ENCODE measurements around the gene GAB4. TPM values are rescaled to one million over a fixed set of nuclear protein-coding genes. Genes with fewer than 3 reads are reported as not detected.

Gene GAB4
- total and polyA plus RNA-seq, 2 of the 13 experiments (the other 11 are each of a cell fraction or from before 2014, with no cell fraction given) = not detected

- no peaks in the 10 kb centered on the region for H3K9me3 ChIP-seq (ENCODE audit: low read length)
- ATAC-seq (no peak), DNase-seq (ENCODE audit: low spot score) (no peak), FAIRE-seq (no peak)
- no peaks in the 10 kb centered on the region for H3K36me3 ChIP-seq (replicated peaks in 1 of 2; ENCODE audit: control insufficient read depth in 1 of 2, insufficient read depth in 2 of 2, low read length in 2 of 2)
- H2AFZ ChIP-seq (ENCODE audit: low read length) = no peak overlapping the region
- ChIA-PET POLR2A (no interaction called here), CTCF (ENCODE audit: low intra/inter-chr PET ratio, low total read pairs) (no interaction called here)
- no peaks in the 10 kb centered on the region for H3K4me1 ChIP-seq (ENCODE audit: insufficient read depth, low read length)
- in situ Hi-C loops (cut with HindIII; ENCODE audit: extremely low pct_ligation_motif_present, low pct_unique_long_range_greater_than_20kb) (no loop called here), intact Hi-C loops (cut with micrococcal nuclease; ENCODE audit: unreplicated experiment) (no loop called here)
- H3K79me2 ChIP-seq (ENCODE audit: insufficient read depth, low read length) = no peaks in the 10 kb centered on the region
- 3% methylated on average over 4 of the region's 7 CpGs for WGBS (ENCODE audit: low lambda C conversion rate)
- no peaks in the 10 kb centered on the region for H4K20me1 ChIP-seq (ENCODE audit: insufficient read depth, low read length)
- TF ChIP-seq ZFP62 (CRISPR knock-in tag; IDR thresholded peaks at IDR 0.05) (no peak), NCOA2 (CRISPR knock-in tag; IDR thresholded peaks at IDR 0.05) (no peak), CREB3 (CRISPR knock-in tag; IDR thresholded peaks at IDR 0.05) (no peak)
- no peak overlapping the region for H3K4me3 ChIP-seq (replicated peaks in 1 of 3; ENCODE audit: insufficient read depth in 1 of 3, low read depth in 2 of 3, low read length in 3 of 3)
- no peak overlapping the region for H3K9ac ChIP-seq (ENCODE audit: insufficient read depth, low read depth, low read length)
- H3K27ac ChIP-seq (ENCODE audit: extremely low read length, insufficient read depth, low read length) = no peak overlapping the region
- BruUV-seq (replicated peaks) = no TSS peak
- H3K4me2 ChIP-seq (ENCODE audit: low read depth, low read length) = no peak overlapping the region
- H3K27me3 ChIP-seq (ENCODE audit: control insufficient read depth in 1 of 2, insufficient read depth in 2 of 2, low read length in 2 of 2) = 0 out of 5 replicates have a peak, but pooled peaks cover 1 to 9% of the 10 kb centered on the region in 2 experiments
These were observed 50.2 kb downstream of the GAB4 start for GRCh38 chr22:16957781-16958180.

DNA sequence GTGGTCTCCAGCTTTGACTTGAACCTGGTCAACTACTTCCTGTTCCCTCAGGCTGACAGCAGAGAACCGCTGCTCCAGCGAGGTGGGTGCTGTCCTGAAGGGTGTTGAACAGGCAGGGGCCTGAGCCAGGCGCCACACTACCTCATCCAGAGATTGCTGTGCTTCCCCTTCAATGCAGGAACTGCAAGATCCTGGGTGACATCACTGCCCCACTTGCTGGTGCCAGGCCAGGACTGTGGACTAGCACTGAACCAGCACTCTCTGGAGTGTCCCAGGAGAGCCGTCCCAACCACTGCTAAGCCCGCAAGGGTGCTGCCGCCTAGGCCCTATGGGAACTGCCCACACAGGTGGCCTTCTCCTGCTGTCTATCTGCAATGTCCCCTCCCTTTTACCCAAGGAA lies 51.7 kb downstream of the GAB4 start:
- WGBS (ENCODE audit: low lambda C conversion rate) = no CpG with 5 or more reads among the region's 6 CpGs
- Histone ChIP-seq H2AFZ (ENCODE audit: low read length) (no peak overlapping the region), H3K9ac (ENCODE audit: insufficient read depth, low read depth, low read length) (no peak overlapping the region), H3K4me2 (ENCODE audit: low read depth, low read length) (no peak overlapping the region), H3K4me1 (ENCODE audit: insufficient read depth, low read length) (no peaks in the 10 kb centered on the region), H3K79me2 (ENCODE audit: insufficient read depth, low read length) (no peaks in the 10 kb centered on the region), H3K27me3 (ENCODE audit: control insufficient read depth in 1 of 2, insufficient read depth in 2 of 2, low read length in 2 of 2) (0 out of 5 replicates have a peak, but pooled peaks cover 0 to 1% of the 10 kb centered on the region in 2 experiments), H3K9me3 (ENCODE audit: low read length) (no peaks in the 10 kb centered on the region), H3K4me3 (replicated peaks in 1 of 3; ENCODE audit: insufficient read depth in 1 of 3, low read depth in 2 of 3, low read length in 3 of 3) (no peak overlapping the region), H3K36me3 (replicated peaks in 1 of 2; ENCODE audit: control insufficient read depth in 1 of 2, insufficient read depth in 2 of 2, low read length in 2 of 2) (no peaks in the 10 kb centered on the region), H3K27ac (ENCODE audit: extremely low read length, insufficient read depth, low read length) (no peak overlapping the region), H4K20me1 (ENCODE audit: insufficient read depth, low read length) (no peaks in the 10 kb centered on the region)
- no peak for FAIRE-seq
- no peak for DNase-seq (ENCODE audit: low spot score)
- in situ Hi-C loops (cut with HindIII; ENCODE audit: extremely low pct_ligation_motif_present, low pct_unique_long_range_greater_than_20kb) = no loop called here
- TF ChIP-seq RBM22 (optimal IDR thresholded peaks at IDR 0.05; ENCODE audit: low read length) = no peak
- TF ChIP-seq YY1 (IDR thresholded peaks at IDR 0.05; ENCODE audit: insufficient read depth, insufficient replicate concordance, low read depth, low read length) = no peak
- CTCF ChIA-PET (ENCODE audit: low intra/inter-chr PET ratio, low total read pairs) = no interaction called here
- POLR2A ChIA-PET = no interaction called here
- no peak for ATAC-seq
- intact Hi-C loops (cut with micrococcal nuclease; ENCODE audit: unreplicated experiment) = no loop called here
- no TSS peak for BruUV-seq (replicated peaks)

Measured in HepG2 (cell line).